Left colon (tissue), 2 donors: ENCODE results near the gene DDR2. TPM values are rescaled to one million over a fixed set of nuclear protein-coding genes. Genes with fewer than 3 reads are reported as not detected.

ENCODE experiments used
- ATAC-seq: fragments of 200-7000 bp; cut with Tn5 transposase; one replicate; pipeline ENCODE4 v1.9.1; 2020; ENCODE audit warnings: mild to moderate bottlenecking, moderate library complexity
- DNase-seq, 2 donors: peaks; one replicate each; pipeline ENCODE4 v3.0.0-alpha.2; 2020
- intact Hi-C, 2 donors: fragments of 100-400 bp; cut with DNase I in 1 of 2; cut with micrococcal nuclease in 1 of 2; formaldehyde crosslinking; loops; one replicate each; pipeline versions ENCODE4 v1.11.2 to v1.14.0; 2022; cut with DNase I, micrococcal nuclease
- total RNA-seq, 2 donors: library from RNA; stranded (reverse); fragmentation: NEBNext Ultra II Directional; extraction: Animal tissue kit (Norgen Biotek cat#: 25700); gene quantifications; one replicate each; pipeline ENCODE4 v1.2.1, GENCODE V29; 2021
- donor health status: DM: no; HTN: no; CAD: no.
- donor health status: DM: yes; HTN: yes; CAD: no.

The DDR2 gene
- total RNA-seq, 2 donors from 2014 or later: 18.7 to 36.9 TPM

GRCh38 chr1:162626761-162627160 lies 5.5 kb upstream of the DDR2 start:
- intact Hi-C loops: no loop called here
- no peak for DNase-seq
- no peak for ATAC-seq

DNA sequence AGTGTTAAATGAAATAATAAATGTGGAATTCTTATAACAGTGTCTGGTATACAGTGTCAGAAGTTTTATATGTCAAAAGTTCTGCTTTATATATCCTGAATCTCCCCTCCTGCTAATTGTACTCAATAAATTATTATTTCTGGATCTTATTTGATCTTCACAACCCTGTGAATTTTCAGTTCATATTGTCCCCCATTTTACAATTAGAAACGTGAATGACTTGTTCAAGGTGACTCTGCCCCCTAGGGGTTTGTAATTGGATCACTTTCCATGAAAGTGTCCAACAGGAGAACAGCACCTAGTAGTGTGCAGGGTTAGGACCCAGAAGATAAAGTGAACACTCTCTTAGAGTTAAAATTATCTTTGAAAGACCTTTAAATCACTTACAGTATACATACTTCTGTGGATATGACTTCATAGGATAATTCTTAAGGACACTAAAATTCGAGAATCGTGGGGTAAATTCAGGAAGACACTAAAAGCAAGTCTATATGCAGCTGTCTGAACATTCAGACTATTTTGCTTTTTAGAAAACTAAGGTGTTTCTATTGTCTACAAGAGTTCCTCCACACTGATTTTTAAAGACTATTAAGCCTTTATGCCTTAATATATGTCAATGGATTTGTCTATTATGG lies 4.5 kb upstream of the DDR2 start:
- peak; percentile 36 for ATAC-seq
- intact Hi-C loops: no loop called here
- DNase-seq: no peak

GRCh38 chr1:162629077-162629627 lies 3.1 kb upstream of the DDR2 start:
- ATAC-seq: no peak
- no peak for DNase-seq
- intact Hi-C loops: no loop called here

- DNase-seq (no peak), ATAC-seq (no peak)
- intact Hi-C loops: no loop called here
These were observed 2.6 kb upstream of the DDR2 start for GRCh38 chr1:162629651-162630050.

DNA sequence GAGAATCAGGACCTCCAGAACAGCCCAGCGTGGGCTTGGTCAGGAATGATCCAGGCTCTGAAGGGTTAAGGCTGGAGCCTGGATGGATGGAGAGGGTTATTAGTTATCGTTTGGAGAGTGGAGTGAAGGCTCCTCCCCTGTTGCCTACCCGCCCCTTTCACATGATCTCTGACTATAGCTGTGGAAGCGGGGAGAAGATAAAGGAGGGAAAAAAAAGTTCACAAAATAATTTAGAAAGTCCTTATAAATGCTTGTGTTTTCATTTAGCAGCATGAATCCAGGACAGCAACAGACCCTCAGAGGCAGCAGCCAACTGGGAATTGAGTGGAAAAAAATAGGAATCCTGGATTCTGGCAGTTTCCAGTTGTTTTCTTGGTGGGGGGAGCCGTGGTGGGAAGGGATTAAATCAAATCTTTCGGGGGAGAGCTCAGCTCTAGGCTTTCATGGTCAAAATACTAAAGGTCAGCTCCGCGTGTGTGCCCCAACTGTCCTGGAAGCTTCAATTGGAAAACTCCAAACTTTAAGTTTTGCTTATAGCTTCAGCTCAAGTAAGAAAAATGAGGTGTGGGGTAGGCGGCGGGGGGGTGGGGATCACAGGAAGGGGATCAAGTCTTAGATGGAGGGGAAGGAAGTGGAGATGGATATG lies 595 bp upstream of the DDR2 start:
- intact Hi-C loops: no loop called here
- no peak for DNase-seq

DNA sequence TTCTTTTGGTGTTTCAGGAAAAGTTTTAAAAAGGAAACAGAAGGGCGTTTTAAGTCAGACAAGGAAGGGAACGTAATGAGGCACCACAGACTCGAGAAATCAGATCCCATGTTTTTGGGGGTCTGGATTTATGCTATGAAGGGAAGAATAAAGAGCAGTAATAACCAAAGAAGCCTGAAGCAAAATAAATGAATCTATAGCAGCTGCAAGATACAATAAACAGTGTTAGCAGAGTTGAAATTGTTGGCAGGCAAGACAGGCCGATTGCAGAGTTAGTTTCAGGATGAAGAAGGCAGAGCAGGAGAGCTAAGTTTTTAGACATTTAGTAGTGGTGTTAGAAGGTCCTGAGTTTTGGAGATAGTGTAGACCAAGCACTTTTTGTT lies 425 bp downstream of the DDR2 start:
- intact Hi-C loops: no loop called here

More for the DNA sequence above, 595 bp upstream of the DDR2 start:
- ATAC-seq: no peak

GRCh38 chr1:162633081-162633762 lies 958 bp downstream of the DDR2 start:
- no peak for ATAC-seq
- intact Hi-C loops: no loop called here
- DNase-seq: no peak

More for the DNA sequence above, 425 bp downstream of the DDR2 start:
- DNase-seq (no peak), ATAC-seq (no peak)

DNA sequence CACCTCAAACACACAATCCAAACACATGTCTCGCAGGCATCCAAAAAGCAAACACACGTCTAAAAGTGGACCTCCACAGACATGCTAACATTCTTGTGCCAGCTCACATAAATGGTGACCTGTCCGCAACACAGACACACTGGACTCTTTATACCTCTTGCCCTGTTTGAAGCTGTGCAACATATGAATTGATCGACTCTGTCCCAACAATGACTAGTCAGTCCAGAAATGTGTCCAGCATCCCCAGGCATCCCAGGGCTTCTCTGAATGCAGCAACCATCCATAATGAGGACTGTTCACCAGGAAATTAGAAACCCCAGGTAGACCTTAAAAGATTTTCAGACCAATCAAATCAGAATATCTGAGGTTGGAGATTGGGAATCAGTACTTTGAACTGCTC lies 3.2 kb downstream of the DDR2 start:
- intact Hi-C loops: no loop called here
- ATAC-seq (no peak), DNase-seq (no peak)

GRCh38 chr1:162639718-162640117 lies 7.5 kb downstream of the DDR2 start:
- intact Hi-C loops: no loop called here
- ATAC-seq (no peak), DNase-seq (no peak)

GRCh38 chr1:162641114-162641513 lies 8.8 kb downstream of the DDR2 start:
- intact Hi-C loops: no loop called here
- no peak for ATAC-seq

DNA sequence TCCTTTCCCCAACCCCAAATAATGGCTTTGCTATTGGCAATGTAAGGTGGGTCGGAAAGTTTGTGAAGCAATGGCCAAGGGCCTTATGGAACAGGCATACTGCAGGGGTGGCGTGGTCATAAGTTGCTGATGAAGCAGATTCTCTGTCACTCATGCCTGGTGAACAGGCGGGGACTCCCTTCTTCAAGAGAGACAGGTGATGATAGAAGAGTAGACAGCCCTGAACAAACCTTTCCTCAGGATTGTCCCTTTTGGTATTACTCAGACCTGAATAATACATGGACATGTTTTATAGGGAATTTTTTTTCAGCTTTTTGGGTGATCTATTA lies 12.7 kb downstream of the DDR2 start:
- intact Hi-C loops: no loop called here
- ATAC-seq (no peak), DNase-seq (no peak)

More at GRCh38 chr1:162641114-162641513, 8.8 kb downstream of the DDR2 start:
- no peak for DNase-seq

DNA sequence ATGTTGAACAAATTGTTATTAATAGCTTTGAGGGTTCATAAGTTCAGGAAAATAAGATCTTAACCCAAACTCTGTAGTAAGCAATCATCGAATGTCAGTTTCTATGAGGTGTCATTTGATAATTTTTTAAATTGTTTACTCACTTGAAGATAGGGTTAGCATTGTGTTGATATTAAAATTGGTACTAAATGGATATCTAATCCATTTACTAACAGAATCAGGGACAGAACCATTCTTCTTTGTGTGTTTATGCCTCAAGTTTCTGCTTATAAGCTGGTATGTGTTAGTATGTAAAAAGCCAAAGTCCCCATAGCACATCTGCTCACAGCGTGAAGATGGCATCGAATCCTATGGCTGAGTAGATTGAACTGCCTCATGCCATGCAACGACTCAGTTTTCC lies 13.4 kb downstream of the DDR2 start:
- ATAC-seq: no peak
- intact Hi-C loops: no loop called here

DNA sequence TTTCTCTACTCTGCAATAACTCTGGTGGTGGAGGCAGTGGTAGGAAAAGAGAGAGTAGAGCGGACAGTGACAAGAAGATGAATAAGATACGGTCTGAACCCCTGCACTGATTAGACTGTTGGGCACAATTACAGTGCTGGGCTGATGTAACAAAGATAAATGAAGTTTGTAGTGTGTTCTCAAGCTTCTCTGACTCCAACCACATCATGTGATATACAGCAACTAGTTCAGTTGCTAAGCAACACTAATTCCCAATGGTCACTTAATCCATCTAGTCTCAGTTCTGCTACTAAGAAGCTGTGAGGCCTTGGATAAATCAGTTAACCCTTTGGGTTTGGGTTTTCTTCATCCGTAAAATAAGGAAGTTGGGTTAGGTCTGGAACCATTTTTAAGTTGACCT lies 17.3 kb downstream of the DDR2 start:
- no peak for DNase-seq
- intact Hi-C loops: no loop called here
- no peak for ATAC-seq

More for the DNA sequence above, 13.4 kb downstream of the DDR2 start:
- no peak for DNase-seq

DNA sequence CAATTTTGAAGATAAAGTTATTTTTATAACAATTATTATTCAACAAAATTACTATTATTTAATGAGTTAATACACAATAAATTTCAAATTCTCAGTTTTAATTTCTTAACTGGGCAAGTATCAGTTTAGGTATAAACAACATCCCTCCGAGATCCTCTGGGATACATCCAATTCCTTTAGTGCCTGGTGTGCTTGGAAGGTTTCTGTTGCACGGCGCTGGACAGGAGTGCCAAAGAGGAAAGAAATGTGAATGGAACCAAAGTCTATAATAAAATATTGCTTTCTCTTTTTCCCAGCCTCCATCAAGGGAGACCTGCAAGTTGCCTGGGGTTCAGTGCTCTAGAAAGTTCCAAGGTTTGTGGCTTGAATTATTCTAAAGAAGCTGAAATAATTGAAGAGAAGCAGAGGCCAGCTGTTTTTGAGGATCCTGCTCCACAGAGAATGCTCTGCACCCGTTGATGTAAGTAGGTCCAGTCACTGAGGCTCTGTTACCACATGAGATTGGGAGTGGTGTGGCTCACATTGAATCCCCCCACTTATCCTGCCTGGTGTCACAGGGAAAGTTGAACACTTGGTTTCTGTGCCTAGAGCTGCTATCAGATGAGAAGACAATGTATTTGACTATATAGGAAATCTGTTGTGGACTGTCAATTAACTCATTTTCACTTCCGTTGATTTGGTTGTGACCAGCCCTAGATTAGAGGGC lies 22.8 kb downstream of the DDR2 start:
- DNase-seq: no peak
- no peak for ATAC-seq
- intact Hi-C loops: no loop called here

GRCh38 chr1:162656266-162656665 lies 24.0 kb downstream of the DDR2 start:
- DNase-seq (no peak), ATAC-seq (no peak)
- intact Hi-C loops: no loop called here

DNA sequence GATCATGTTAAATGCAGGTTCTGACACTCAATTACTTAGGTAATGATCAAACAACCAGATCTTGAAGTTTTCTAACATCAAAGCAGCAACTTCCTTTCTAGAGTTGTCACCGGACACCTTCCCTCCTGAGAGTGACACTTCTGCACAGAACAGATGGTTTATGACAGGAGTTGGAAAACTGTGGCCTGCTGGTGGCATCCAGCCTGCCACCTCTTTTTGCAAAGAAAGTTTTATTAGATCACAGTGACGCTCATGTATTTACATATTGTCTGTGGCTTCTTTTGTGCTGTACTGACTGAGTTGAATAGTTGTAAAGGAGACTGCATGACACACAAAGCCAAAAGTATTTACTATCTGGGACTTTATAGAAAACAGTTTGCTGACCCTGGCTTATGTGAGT lies 28.3 kb downstream of the DDR2 start:
- no peak for DNase-seq
- intact Hi-C loops: no loop called here
- ATAC-seq: peak; percentile 28

DNA sequence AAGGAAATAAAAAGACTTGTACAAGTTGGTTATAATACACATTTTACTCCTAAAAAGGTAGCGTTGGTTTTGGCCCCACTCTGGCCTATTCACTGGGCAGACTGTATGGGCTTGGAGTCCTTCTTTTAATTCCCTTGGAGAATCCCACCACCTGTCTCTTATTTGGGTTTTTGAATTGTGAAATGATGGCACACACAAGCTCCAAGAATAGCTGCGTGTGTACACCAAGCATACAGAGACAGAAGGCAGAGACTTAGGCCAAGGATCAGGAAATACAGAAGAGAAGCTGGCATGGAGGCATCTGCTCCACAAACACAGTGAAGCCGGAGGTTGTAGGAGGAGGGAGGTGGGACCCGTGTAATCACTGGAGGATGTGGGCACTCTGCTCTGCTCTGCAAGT lies 29.1 kb downstream of the DDR2 start:
- no peak for ATAC-seq
- intact Hi-C loops: no loop called here
- DNase-seq: no peak

- no peak for ATAC-seq
- DNase-seq: no peak
- intact Hi-C loops: no loop called here
These were observed 29.7 kb downstream of the DDR2 start for GRCh38 chr1:162662013-162662412.

DNA sequence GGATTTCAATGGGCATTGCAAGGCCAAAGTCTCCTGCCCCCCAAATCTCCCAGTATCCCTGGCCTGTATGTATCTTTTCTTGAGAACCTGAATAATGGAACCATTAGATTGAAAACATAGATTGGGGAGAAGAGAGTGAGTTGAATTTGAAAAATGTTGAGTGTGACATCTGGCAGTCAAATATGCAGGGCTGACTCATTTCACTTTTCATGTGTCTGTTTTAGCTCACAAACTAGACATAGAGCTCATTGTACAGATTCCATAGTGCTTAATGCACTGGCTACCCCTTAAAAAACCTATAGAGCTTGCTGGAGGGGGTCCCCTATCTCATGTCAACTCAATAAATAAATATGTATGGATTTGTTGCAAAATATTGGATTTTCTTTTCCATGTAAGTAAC lies 30.8 kb downstream of the DDR2 start:
- intact Hi-C loops: no loop called here
- ATAC-seq (no peak), DNase-seq (no peak)
